ENCODE measurements around the gene USP31.

GRCh38 chr16:23072769-23073549 lies 76.3 kb downstream of the USP31 start:
- TF ChIP-seq POLR2A (IDR thresholded peaks at IDR 0.05) (no peak), CTCF (IDR thresholded peaks at IDR 0.05) (no peak)

Data from vagina (tissue), 2 donors.